WI38 (cell line): Measurements from ENCODE around the gene TPMT.

Experiments used
- H3K4me3 ChIP-seq: 2 replicates; pipeline ENCODE4 v1.5.1; 2011; ENCODE audit warnings: low read depth, mild to moderate bottlenecking, control low read depth, low read length
- TF ChIP-seq, protein P1 (sequence below): IDR thresholded peaks from 2 replicates; pipeline ENCODE4 v1.5.1; 2012; ENCODE audit warnings: low read depth, mild to moderate bottlenecking, control low read depth, low read length

TPMT gene

DNA sequence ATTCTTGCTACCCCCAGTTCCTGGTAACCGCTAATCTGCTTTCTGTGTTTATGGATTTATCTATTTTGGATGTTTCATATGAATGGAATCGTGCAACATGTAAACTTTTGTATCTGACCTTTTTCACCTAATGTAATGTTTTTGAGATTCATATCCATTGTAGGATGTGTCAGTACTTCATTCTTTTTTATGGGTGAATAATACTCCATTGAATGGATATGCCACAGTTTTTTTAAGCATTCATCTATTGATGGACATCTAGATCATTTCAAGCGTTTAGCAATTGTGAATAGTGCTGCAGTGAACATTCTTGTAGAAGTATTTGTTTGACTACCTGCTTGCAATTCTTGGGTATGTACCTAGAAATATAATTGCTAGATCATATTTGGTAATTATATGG lies 13.4 kb upstream of the TPMT start:
- TF ChIP-seq, protein P1, sequence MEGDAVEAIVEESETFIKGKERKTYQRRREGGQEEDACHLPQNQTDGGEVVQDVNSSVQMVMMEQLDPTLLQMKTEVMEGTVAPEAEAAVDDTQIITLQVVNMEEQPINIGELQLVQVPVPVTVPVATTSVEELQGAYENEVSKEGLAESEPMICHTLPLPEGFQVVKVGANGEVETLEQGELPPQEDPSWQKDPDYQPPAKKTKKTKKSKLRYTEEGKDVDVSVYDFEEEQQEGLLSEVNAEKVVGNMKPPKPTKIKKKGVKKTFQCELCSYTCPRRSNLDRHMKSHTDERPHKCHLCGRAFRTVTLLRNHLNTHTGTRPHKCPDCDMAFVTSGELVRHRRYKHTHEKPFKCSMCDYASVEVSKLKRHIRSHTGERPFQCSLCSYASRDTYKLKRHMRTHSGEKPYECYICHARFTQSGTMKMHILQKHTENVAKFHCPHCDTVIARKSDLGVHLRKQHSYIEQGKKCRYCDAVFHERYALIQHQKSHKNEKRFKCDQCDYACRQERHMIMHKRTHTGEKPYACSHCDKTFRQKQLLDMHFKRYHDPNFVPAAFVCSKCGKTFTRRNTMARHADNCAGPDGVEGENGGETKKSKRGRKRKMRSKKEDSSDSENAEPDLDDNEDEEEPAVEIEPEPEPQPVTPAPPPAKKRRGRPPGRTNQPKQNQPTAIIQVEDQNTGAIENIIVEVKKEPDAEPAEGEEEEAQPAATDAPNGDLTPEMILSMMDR = no peak
- H3K4me3 ChIP-seq = no peak overlapping the region

DNA sequence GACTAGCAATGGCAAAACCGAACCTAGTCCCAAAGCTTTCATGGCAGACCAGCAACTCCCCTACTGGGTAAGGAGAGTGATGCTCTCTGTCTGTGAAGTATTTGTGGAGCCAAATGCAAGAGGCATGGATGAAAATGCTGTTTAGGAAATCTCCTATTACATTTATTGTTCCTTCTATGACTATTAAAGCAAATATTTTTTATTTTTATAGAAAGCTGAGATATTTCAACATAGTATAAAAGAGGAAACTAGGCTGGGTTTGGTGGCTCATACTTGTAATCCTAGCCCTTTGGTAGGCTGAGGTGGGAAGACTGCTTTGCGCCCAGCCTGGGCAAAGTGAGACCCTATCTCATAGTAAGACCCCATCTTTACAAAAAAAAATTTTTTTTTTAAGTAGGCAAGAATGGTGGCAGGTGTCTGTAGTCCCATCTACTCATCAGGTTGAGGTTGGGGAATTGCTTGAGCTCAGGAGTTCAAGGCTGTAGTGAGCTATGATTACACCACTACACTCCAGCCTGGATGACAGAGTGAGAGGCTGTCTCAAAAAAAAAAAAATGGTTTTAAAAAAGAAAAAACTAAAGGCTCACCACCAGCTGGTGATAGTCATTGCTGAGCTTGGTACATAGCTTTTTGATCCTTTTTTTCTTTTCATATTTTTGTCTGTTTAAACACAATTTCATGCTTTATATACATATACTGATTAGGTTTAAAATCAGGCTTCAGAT lies 11.6 kb upstream of the TPMT start:
- TF ChIP-seq, protein P1 = no peak
- no peak overlapping the region for H3K4me3 ChIP-seq

DNA sequence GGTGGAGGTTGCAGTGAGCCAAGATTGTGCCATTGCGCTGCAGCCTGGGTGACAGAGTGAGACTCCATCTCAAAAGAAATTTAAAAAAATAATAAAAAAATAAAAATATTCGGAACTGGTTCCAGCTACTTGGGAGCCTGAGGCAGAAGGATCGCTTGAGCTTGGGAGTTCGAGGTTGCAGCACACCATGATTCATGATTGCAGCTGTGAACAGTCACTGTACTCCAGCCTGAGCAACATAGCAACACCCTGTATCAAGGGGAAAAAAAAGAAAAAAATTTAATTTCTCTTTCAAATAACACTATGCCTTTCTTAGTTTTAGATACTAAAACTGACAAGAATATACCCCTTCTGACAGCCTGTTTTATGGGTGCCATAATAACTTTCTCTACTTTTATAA lies 10.9 kb upstream of the TPMT start:
- TF ChIP-seq, protein P1 = no peak
- H3K4me3 ChIP-seq = no peak overlapping the region

DNA sequence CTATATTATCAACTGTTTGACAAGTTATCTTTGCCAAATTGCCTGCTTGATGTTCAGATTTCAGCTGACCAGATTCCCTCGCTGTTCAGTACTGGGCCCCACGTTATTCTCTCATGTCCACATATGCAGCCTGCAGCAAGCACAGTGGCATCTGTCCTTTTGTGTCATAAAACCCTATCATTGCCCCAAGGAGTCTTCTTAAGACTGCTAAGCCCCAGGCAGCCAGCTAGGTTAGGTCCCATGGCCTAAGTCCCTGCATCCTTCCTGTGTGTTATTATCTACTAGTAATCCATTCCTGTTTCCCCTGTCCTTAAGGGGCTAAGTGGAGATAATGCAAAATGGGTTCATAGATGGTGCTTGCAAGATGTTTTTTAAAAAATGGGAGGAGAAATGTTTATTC lies 7.5 kb upstream of the TPMT start:
- TF ChIP-seq, protein P1 = no peak
- no peak overlapping the region for H3K4me3 ChIP-seq

DNA sequence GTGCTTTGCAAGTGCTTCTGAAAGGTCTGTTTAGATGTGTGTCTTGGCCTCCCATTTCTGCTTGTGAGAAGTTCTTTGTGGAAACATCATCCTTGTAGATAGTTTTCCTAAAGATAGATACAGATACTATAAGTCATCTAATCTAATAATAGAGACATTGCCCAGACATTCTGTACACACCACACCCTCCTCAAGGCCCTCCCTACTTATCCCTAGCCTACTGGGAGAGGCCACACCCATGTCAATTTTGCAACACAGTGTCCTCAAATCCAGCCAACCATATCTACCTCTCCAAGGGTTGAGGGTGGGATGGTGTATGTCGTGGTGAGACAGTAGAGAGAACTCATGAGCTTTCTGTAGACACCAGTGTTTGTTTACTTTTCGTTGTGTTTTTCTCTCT lies 6.6 kb upstream of the TPMT start:
- H3K4me3 ChIP-seq = no peak overlapping the region
- TF ChIP-seq, protein P1 = no peak

DNA sequence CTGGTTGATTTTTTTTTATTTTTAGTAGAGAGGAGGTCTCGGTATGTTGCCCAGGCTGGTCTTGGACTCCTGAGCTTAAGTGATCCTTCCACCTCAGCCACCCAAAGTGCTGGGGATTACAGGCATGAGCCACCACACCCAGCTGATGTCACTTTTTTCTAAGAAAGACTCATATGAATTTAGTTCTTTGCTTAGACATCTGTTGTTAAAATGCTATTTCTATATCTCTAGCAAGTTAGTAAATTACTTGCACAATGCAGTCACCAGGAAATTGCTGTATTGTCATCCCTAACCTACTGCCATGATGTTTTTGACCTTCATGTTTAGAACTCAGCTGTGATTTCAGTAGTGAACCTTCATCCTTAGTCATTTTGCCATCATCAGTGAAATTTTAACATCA lies 6.0 kb upstream of the TPMT start:
- TF ChIP-seq, protein P1 = no peak
- no peak overlapping the region for H3K4me3 ChIP-seq

DNA sequence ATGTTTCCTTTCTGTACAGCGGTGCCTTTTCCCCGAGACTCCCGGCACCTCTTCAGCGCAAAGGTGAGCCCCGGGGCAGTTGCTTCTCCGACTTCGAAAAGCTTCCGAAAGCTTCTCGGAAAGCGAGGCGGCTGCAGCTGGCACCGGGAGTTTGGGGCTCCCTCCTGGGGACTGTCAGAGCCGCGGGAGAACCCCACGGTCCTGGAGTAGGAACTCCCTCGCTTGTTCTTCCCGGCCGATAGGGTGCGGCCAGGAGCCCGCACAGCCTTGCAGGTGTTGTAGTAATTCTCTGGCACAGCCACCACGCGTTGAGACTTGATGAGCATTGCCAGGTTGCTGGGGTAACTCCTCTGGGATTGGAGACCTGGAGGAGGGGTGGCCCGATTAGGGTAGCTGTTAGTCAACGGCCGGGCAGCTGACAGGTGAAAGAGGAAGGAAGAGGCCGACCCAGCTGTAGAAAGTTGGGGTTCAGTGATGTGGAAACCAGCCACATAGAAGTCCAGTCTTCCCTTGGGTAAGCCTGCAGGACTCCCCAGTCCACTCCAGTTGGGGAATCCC lies 1.1 kb upstream of the TPMT start:
- TF ChIP-seq, protein P1 = peak; percentile 23
- H3K4me3 ChIP-seq = peak overlapping the region; percentile 95
